GM12873 (cell line): ENCODE measurements around the gene ARHGEF6.

ENCODE experiments used
- TF ChIP-seq, protein P1 (sequence below): IDR thresholded peaks from 2 replicates; pipeline ENCODE4 v1.5.1; 2012; ENCODE audit warnings: low read depth, mild to moderate bottlenecking, moderate library complexity, low read length, control low read depth; ENCODE audit not compliant: insufficient read depth; ENCODE audit errors: missing control alignments

The ARHGEF6 gene

DNA sequence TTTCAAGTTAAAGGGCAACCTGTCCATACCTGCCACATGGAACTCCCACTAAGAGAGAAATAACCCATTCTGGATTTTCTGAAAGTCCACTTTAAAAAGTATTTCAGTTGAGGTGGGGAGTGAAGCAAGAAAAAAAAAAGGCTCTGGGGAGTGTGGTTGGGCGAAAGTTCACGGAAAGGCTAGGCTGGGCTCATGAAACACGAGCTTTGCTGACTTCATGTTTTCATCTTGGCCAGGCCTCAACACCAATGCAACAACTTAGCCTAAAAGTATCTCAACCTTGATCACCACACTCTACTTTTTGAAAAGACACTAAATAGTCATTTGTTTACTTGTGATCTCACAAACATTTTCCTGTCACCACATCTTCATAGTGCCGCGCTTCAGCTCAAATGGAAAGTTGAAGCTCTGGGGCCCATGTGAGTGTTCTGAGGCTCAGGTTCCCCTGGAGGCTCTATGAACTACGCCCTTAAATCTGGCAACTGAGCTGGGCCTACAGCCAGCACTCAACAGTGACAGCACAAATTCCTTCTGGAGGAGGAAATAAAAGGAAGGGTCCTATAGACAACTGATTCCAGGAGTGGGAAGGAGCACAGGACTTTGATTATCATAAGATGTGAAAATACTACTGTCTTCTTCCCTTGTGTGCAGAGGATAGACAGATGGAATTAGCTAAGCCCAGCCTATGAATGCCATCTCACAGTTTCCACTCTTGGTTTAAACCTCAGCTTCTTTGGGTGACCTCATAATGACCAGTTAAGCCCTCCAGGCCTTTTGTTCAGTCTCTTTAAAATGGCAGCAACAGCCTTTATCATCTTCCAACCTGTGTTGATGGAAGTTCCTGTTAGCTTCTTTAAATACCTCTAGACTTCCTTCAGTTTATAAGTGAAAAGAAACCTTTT, 127.7 kb downstream of the ARHGEF6 start:
- TF ChIP-seq, protein P1, sequence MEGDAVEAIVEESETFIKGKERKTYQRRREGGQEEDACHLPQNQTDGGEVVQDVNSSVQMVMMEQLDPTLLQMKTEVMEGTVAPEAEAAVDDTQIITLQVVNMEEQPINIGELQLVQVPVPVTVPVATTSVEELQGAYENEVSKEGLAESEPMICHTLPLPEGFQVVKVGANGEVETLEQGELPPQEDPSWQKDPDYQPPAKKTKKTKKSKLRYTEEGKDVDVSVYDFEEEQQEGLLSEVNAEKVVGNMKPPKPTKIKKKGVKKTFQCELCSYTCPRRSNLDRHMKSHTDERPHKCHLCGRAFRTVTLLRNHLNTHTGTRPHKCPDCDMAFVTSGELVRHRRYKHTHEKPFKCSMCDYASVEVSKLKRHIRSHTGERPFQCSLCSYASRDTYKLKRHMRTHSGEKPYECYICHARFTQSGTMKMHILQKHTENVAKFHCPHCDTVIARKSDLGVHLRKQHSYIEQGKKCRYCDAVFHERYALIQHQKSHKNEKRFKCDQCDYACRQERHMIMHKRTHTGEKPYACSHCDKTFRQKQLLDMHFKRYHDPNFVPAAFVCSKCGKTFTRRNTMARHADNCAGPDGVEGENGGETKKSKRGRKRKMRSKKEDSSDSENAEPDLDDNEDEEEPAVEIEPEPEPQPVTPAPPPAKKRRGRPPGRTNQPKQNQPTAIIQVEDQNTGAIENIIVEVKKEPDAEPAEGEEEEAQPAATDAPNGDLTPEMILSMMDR: no peak

DNA sequence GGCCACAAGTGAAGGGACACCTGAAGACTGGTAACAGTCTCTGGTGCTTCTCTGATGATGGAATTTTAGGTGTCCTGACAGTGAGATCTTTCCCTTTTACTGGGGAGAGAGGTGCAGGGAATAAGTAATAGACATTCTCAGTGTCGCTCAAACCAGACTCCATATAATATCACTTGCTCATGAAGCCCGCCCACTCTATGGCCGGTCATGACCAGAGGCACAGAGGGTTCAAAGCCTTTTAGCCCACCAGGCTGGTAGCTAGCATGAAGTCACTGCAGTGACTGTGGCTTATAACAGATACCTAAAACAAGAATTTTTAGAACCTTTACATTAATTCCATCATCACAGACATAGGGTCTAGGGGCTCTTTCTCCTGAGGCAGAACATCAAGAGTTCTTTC, 129.9 kb downstream of the ARHGEF6 start:
- TF ChIP-seq, protein P1: no peak

DNA sequence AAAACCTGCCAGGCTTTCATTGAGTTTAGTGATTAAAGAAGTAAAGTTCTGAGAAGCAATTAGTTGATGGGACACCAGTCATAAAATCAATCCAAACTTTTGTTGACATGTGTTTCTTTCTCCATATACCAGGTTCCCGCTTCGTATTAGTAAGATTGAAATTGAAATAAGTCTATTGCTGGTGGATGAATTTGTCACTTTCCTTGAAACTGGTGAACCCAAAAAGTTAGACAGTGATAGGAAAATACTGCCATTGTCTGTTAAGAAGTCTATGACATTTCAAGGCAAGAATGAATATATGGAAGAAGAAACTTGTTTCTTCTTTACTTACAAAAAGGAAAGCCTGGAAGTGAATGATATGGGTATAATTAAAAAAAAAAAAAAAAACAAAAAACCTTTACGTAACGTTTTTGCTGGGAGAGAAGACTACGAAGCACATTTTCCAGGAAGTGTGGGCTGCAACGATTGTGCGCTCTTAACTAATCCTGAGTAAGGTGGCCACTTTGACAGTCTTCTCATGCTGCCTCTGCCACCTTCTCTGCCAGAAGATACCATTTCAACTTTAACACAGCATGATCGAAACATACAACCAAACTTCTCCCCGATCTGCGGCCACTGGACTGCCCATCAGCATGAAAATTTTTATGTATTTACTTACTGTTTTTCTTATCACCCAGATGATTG, 132.9 kb downstream of the ARHGEF6 start, which contains the start of gene CD40LG:
Gene CD40LG, plus strand, starts transcription at position 482 of the 684 bp plus-strand sequence. Its CDS starts 91 bp downstream, at position 573.
- TF ChIP-seq, protein P1: no peak

DNA sequence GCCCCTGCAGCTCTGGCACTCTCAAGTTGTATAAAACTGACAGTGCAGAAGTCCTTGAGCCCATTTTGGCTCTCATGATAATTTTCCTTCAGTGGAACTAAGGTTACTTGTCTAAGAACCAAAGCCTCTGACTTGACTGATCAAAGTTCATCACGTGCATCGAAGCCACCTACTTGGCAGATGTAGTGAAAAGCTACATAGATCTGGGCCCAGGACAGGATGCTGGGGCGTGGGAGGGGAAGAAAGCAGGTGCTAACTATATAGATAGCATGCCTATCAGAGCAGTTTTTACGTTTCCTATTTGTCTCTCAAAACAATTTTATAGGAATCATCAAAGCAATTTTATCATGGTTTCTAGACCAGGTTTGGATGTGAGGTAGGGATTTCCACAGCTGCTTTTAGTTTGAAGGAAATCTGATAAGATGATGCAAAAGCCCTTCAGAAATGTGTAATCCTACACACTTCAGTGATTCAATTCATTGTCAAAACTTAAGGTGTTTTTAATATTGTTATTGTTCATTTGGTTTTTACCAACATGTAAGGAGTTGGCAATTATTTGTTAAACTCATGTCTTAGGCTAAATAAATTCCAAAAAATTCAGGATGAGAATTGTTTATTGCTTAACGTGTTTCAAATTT, 134.0 kb downstream of the ARHGEF6 start:
- TF ChIP-seq, protein P1: no peak

DNA sequence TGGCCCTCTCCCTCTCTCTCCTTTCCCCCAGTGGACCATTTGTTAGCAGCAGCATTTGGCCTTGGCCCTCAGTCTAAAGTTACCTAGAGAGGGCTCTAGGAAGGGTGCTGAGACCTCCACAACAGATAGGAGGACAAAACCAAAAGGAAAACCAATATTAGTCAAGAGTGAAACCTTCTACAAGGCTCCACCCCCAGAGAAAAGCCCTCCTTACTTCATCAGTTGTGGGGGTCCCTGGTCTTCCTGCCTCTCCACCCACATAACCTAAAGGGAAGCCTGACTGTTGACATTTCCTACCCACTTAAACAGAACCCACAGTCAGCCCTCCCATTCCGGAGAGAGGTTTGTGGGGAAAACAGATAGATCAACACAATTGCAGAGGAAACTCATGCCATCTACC, 137.5 kb downstream of the ARHGEF6 start:
- TF ChIP-seq, protein P1: no peak

DNA sequence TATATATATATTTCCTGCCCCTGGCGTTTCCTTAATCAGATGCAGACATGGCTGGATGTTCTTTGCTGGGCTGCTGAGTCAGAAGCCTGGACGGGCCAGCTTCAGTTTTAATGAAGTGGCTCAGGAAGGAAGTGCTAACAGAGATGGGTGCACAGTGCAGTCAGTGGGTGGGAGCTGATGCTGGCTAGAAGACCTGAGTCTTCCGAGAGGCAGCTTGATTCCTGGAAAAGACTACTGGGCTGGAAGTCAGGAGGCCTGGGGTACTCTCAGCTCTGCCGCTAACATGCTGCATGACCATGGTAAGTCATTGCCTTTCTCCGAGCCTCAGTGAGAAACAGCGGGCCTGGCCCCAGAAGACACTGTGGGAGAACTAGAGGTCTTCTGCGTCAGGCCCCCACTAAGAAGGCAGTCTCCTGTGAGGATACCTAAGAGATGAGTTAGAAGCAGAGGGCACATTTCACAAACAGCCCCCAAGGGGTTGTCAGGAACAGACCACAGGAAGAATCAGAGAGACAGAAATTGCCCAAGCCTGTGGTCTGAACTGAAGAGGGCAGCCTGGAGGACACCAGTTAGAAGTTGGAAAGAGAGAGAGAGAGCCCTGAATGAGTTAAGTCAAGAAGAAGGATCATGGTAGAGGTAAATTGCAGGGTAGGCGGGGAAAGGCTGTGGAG, 141.1 kb downstream of the ARHGEF6 start:
- TF ChIP-seq, protein P1: no peak
